HG03175 (cell line): ENCODE measurements around the gene ARL5C.

Source experiments
- ATAC-seq: cut with Tn5 transposase; IDR thresholded peaks from one replicate; pipeline ENCODE4 v1.9.1; 2021; ENCODE audit warnings: mild to moderate bottlenecking, moderate library complexity; ENCODE audit not compliant: unreplicated experiment

Gene ARL5C

GRCh38 chr17:39110435-39111136, 55.4 kb downstream of the ARL5C start:
- no peak for ATAC-seq

- ATAC-seq = no peak
Measured at GRCh38 chr17:39108461-39109375, 57.2 kb downstream of the ARL5C start.

GRCh38 chr17:39107973-39108372, 58.0 kb downstream of the ARL5C start:
- no peak for ATAC-seq

- no peak for ATAC-seq
Measured at GRCh38 chr17:39107155-39107554, 58.8 kb downstream of the ARL5C start.
